HG02610 (cell line): ENCODE results near the gene AUH.

Experiments
- ATAC-seq: cut with Tn5 transposase; IDR thresholded peaks from one replicate; pipeline ENCODE4 v1.9.1; 2021; ENCODE audit warnings: mild to moderate bottlenecking, moderate library complexity; ENCODE audit not compliant: unreplicated experiment

Gene AUH

DNA sequence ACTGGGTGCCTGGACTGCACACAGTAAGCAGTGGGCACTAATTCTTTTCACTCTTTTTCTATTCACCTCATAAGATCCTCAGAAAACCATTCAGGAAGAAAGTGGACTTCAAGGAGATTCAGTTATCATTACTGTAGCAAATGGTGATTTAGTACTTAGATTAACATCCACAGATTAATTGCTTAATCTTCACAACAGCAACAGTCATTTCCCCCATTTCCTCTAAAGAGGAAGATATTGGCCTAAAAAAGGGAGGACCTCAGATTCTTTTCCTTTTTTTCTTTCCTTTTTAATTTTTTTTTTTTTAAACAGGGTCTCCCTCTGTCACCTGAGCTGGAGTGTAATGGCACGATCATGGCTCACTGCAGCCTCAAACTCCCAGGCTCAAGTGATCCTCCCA lies 64.4 kb downstream of the AUH start:
- no peak for ATAC-seq

GRCh38 chr9:91296354-91296753 lies 65.4 kb downstream of the AUH start:
- no peak for ATAC-seq

DNA sequence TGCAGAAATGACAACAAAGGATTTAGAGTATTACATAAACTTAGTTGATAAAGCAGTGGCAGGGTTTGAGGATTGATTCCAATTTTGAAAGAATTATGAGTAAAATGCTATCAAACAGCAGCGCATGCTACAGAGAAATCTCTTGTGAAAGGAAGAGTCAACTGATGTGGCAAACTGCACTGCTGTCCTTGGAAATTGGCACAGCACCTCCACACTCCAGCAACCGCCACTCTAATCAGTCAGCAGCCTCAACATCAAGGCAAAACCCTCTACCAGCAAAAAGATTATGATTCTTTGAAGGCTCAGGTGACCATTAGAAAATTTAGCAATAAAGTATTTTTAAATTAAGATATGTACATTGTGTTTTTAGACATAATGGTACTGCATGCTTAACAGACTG lies 66.4 kb downstream of the AUH start:
- no peak for ATAC-seq

GRCh38 chr9:91291866-91292265 lies 69.9 kb downstream of the AUH start:
- no peak for ATAC-seq

- no peak for ATAC-seq
Observed at GRCh38 chr9:91289244-91289643, 72.5 kb downstream of the AUH start.

DNA sequence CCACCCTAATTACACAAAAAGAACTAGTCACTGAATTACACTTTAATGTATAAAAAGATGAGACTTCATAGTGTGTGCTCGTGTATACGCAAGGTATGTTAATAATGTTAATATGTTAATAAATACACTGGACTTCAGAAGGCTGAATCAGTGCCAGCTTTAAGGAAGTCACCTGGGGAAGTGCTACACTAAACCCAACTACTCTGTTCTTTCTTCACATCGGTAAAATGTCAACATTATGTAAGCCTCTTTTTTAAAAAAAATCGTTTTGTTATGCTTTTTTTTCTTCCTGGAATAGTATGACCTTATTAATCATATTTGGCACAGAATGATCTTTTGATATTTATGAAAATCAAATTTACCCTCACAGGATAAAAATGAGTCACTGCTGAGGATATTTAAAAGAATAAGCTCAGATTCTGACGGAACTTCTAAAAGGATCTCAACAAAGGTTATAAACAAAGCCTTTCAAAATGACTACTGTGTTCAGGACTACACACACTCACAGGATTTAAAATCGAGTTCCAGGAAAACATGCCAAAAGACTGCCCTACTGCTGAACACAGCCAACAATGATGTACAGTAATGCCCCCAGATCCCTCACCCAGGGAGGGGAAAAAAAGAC lies 75.9 kb downstream of the AUH start:
- no peak for ATAC-seq

GRCh38 chr9:91282292-91282691 lies 79.4 kb downstream of the AUH start:
- ATAC-seq = no peak

DNA sequence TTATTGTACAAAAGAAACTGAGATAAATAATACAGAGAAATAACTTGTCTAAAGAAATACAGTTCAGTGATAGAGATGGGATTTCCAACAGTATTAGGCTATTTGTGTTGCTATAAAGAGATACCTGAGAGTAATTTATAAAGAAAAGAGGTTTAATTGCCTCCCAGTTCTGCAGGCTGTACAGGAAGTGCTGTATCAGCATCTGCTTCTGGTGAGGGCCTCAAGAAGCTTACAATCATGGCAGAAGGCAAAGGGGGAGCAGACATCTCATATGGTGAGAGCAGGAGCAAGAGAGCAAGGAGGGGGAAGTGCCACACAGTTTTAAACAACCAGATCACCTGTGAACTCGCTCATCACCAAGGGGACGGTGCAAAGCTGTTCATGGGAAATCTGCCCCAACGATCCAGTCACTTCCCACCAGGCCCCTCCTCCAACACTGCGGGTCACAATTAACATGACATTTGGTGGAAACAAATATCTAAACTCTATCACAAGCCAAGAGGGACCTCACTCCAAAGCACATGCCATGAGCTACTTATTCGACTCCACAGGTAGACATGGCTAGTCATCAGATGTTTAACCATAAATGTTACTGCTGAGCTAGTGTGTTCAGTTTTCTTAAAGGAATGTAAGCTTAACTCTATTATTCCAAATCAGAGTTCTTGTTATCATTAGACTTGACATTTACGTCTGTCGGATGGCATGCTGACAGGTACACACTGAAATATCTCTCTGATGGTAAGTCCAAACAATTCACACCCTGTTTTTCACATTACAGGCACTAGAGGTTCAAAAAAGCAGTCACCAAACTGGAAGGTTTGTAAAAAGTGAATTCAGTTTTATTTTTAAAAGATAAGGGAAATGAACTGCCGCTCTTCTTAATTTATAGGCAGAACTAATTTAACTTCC lies 82.2 kb downstream of the AUH start:
- no peak for ATAC-seq

- no peak for ATAC-seq
Observed at GRCh38 chr9:91276513-91276912, 85.2 kb downstream of the AUH start.

DNA sequence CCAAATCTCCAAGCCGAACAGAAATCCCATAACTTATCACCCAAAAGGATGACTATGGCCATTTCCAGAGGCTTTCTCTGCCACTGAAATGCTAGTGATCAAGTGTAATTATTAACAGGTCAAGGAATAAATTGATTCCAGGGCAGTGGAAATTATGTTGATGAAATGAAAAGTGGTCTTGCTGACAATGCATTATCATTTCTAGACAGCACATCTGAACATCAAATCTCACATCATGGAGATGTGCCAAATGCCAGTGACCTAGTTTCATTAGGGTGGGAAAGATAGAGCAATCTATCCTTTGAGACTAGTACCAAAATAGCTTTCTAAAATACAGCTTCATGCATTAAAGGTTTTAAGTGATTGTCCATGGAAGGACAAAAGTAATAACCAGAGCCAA lies 86.1 kb downstream of the AUH start:
- ATAC-seq = no peak

GRCh38 chr9:91274949-91275492 lies 86.7 kb downstream of the AUH start:
- ATAC-seq = no peak

GRCh38 chr9:91273853-91274552 lies 87.7 kb downstream of the AUH start:
- ATAC-seq = no peak

GRCh38 chr9:91271156-91271555 lies 90.6 kb downstream of the AUH start:
- no peak for ATAC-seq

GRCh38 chr9:91269907-91270491 lies 91.7 kb downstream of the AUH start:
- no peak for ATAC-seq

GRCh38 chr9:91266448-91266847 lies 95.3 kb downstream of the AUH start:
- no peak for ATAC-seq

- ATAC-seq = no peak
Observed at GRCh38 chr9:91265514-91265913, 96.2 kb downstream of the AUH start.

- no peak for ATAC-seq
Observed at GRCh38 chr9:91261417-91261816, 100.3 kb downstream of the AUH start.

DNA sequence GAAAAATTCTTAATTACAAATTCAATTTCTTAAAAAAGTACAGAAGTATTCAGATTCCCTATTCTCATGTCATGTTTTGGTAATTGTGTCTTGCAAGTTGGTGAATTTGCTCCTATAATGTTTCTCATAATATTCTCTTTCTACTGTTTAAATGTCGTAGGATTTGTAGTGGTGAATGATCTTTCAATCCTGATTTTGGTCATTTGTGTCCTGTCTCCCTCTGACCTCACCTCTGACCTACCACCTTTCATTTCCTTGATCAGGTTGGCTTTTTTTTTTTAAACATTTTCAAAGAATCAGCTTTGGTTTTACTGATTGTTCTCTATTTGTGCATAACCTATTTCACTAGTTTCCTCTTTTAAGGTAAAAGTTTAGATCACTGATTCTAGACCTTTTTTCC lies 102.6 kb downstream of the AUH start:
- no peak for ATAC-seq

DNA sequence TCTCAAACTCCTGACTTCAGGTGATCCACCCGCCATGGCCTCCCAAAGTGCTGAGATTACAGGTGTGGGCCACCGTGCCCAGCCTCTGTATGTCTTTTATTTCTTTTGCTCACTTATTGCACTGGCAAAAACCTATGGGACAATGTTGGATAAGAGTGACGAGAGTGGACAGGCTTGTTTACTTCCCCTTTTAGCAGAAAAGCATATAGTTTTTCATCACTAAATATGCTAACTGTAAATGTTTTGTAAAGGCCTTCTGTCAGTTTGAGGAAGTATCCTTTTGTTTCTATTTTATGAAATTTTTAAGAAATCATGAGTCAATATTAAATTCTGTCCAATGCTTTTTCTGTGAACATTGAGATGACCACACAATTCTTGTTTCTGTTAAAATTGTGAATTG lies 103.3 kb downstream of the AUH start:
- ATAC-seq = no peak

DNA sequence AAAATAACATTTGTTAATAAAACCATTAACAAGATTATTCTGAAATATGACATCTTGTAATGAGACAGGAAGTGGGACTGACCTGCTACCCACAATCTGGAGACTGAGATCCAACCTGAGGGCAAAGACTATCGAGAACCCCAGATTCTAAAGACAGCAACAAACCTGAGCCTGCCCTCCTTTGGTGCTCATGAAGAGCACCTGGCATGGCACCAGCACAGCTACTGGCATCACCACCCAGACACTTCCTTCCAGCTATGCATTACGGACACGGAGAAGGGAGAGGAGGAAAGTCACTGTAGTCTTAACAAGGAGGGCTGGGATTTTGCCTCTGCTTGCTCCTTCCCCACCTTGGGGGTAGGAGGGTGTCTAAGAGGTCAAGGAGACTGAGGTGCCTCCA lies 105.5 kb downstream of the AUH start:
- ATAC-seq = no peak

- no peak for ATAC-seq
Observed at GRCh38 chr9:91255327-91255726, 106.4 kb downstream of the AUH start.
